Fibroblast of villous mesenchyme (primary cell): ENCODE measurements around the gene TKT. TPM values are rescaled to one million over a fixed set of nuclear protein-coding genes. Genes with fewer than 3 reads are reported as not detected.
A peak's percentile ranks its signal among the peaks of the same experiment; 100 is the strongest.

Experiments
- DNase-seq: peaks from one replicate; pipeline ENCODE4 v3.0.0-alpha.2; 2010; ENCODE audit warnings: low read depth
- H3K4me3 ChIP-seq: 2 replicates; pipeline ENCODE4 v1.5.1; 2011; ENCODE audit warnings: low read depth, mild to moderate bottlenecking, low read length
- total RNA-seq: library from RNA; depleted of rRNA; stranded (reverse); fragments of >200 nt; gene quantifications from 2 replicates; pipeline ENCODE4 v1.2.3, GENCODE V29; 2012
- TF ChIP-seq, protein P1 (sequence below): IDR thresholded peaks from 2 replicates; pipeline ENCODE4 v1.5.1; 2012; ENCODE audit warnings: low read depth, mild to moderate bottlenecking, low read length; ENCODE audit not compliant: insufficient read depth

Gene TKT
- total RNA-seq, 1 donor: 591 TPM

DNA sequence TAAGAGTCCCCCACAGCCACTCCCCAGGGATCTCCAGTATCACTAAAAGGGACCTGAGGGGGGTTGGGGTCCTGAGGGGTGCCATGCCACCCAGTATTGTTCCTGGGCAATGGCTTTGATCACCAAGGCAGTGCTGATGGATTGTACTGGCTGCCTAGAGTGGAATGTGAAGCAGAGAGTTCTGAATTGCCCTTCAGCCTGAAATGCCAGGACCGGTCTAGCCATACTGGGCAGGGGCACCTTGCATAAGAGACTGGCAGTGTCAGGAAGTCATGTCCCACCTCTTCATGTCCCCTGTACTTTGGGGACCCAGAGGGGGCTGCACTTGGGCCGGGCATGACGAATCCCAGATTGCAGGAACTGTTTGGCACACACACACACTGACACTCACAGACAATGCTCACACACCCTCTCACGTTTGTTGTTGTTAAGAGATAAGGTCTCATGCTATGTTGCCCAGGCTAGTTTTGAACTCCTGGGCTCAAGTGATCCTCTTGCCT, 4.5 kb upstream of the TKT start:
- TF ChIP-seq, protein P1, sequence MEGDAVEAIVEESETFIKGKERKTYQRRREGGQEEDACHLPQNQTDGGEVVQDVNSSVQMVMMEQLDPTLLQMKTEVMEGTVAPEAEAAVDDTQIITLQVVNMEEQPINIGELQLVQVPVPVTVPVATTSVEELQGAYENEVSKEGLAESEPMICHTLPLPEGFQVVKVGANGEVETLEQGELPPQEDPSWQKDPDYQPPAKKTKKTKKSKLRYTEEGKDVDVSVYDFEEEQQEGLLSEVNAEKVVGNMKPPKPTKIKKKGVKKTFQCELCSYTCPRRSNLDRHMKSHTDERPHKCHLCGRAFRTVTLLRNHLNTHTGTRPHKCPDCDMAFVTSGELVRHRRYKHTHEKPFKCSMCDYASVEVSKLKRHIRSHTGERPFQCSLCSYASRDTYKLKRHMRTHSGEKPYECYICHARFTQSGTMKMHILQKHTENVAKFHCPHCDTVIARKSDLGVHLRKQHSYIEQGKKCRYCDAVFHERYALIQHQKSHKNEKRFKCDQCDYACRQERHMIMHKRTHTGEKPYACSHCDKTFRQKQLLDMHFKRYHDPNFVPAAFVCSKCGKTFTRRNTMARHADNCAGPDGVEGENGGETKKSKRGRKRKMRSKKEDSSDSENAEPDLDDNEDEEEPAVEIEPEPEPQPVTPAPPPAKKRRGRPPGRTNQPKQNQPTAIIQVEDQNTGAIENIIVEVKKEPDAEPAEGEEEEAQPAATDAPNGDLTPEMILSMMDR: no peak
- DNase-seq: no peak
- no peak overlapping the region for H3K4me3 ChIP-seq

- no peak for DNase-seq
- TF ChIP-seq, protein P1: no peak
- H3K4me3 ChIP-seq: no peak overlapping the region
These were observed 3.8 kb upstream of the TKT start for GRCh38 chr3:53259427-53260259.

- no peak for DNase-seq
- H3K4me3 ChIP-seq: no peak overlapping the region
- TF ChIP-seq, protein P1: no peak
These were observed 3.0 kb upstream of the TKT start for GRCh38 chr3:53258600-53259426.

DNA sequence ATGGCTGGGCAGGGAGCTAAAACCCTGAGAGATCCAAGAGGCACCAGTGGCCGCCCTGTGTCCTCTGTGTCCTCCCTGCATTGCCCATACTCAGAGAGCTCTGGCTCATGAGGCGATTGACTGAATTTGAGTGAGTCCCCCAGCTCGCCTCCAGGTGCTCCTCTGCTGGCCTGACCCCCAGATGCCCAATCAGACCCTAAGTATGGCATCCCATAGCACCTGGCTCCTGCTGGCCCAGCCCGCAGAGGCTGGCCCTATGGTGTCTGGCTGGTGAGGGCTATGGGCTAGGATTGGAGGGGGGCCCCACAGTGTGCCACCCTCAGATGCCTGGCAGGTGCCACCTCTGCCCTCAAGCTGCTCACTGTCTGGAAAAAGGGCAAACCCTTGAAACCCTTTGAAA, 1.6 kb upstream of the TKT start:
- TF ChIP-seq, protein P1: no peak
- no peak overlapping the region for H3K4me3 ChIP-seq
- DNase-seq: no peak

- no peak for DNase-seq
- TF ChIP-seq, protein P1: no peak
- H3K4me3 ChIP-seq: no peak overlapping the region
These were observed 858 bp upstream of the TKT start for GRCh38 chr3:53256704-53257055.

DNA sequence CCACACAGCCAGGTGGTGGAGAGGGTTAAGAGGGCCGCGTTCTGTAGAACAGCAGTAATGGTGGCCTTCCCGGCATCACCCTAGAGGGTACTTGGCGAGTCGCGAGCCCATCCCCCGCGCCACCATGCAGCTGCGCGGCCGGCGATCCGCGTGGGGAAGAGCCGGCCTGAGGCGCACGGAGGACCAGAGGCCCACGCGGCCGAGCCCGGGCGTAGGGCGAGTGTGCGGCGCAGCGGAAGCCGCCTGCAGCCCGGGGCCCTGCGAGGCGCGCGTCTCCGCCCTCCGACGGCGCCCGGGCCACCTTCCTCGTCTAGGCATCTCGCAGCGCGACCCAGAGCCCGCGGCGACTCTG, 423 bp downstream of the TKT start:
- H3K4me3 ChIP-seq: peak overlapping the region; percentile 92
- DNase-seq: no peak
- TF ChIP-seq, protein P1: no peak
